HCT116 (cell line): ENCODE measurements around the gene FAM50A. TPM values are rescaled to one million over a fixed set of nuclear protein-coding genes. Genes with fewer than 3 reads are reported as not detected.

Experiments
- ATAC-seq: fragments of 200-7000 bp; cut with Tn5 transposase; 2 replicates; pipeline ENCODE4 v1.9.1; 2020; ENCODE audit warnings: mild to moderate bottlenecking, moderate library complexity
- BruUV-seq: library from RNA; stranded (reverse); fragments of 400-500 nt; replicated peaks from 2 replicates; lab custom pipeline; 2021; lab: Mats Ljungman, UMichigan
- CTCF ChIA-PET: fragments of 300-600 bp; sonication (Branson Sonifier 250); formaldehyde crosslinking; loops from one replicate; lab custom pipeline; 2021; ENCODE audit warnings: antibody characterized with exemption; lab: Charles Lee
- POLR2A ChIA-PET: fragments of 300-600, 350-600 bp; sonication (Branson Sonifier 250); formaldehyde crosslinking; loops from one replicate; lab custom pipeline; 2021; ENCODE audit warnings: antibody characterized with exemption; lab: Charles Lee
- RAD21 ChIA-PET, 2 experiments: fragments of 300-600 bp; sonication (Branson Sonifier 250); formaldehyde crosslinking; loops; one replicate each; lab custom pipeline; 2023; ENCODE audit warnings: low total read pairs in 2 of 2; ENCODE audit not compliant: uncharacterized antibody in 2 of 2, unreplicated experiment in 2 of 2, low non-redundant PET in 1 of 2; lab: Charles Lee
- DNase-seq: peaks from one replicate; pipeline ENCODE4 v3.0.0-alpha.2; 2010; ENCODE audit warnings: low read depth, low spot score
- H2AFZ ChIP-seq: fragments of 200-600 bp; shearing (Covaris generic), sonication (generic); 2 replicates; pipeline ENCODE4 v1.6.1; 2017; ENCODE audit warnings: low read depth, mixed run types, mixed read lengths, antibody characterized with exemption, low read length; ENCODE audit not compliant: poor library complexity, severe bottlenecking
- H3K27ac ChIP-seq: 2 replicates; pipeline ENCODE4 v1.5.1; 2012; ENCODE audit warnings: low read depth, low read length
- H3K27me3 ChIP-seq: fragments of 200-600 bp; sonication (generic); 2 replicates; pipeline ENCODE4 v1.6.1; 2016; ENCODE audit warnings: mixed run types, low read length, mixed read lengths; ENCODE audit not compliant: insufficient read depth
- H3K36me3 ChIP-seq, 2 experiments: fragments of 200-500 bp in 1 of 2; fragments of 200-600 bp in 1 of 2; sonication (Bioruptor generic) in 1 of 2; sonication (generic) in 1 of 2; 2 replicates each; pipeline versions ENCODE4 v1.5.1 to v1.6.1; 2014 to 2016; ENCODE audit warnings: low read length in 2 of 2, inconsistent platforms in 1 of 2, mixed read lengths in 1 of 2, mixed run types in 1 of 2; ENCODE audit not compliant: insufficient read depth in 2 of 2, control insufficient read depth in 1 of 2
- H3K4me1 ChIP-seq, 2 experiments: fragments of 200-600 bp in 1 of 2; sonication (generic) in 1 of 2; 2 replicates each; pipeline versions ENCODE4 v1.5.1 to v1.6.1; 2012 to 2017; ENCODE audit warnings: low read length in 2 of 2, inconsistent platforms in 1 of 2, mild to moderate bottlenecking in 1 of 2, mixed read lengths in 1 of 2, mixed run types in 1 of 2, moderate library complexity in 1 of 2; ENCODE audit not compliant: insufficient read depth in 2 of 2, control insufficient read depth in 1 of 2
- H3K4me2 ChIP-seq: fragments of 200-600 bp; sonication (generic); 2 replicates; pipeline ENCODE4 v1.6.1; 2017; ENCODE audit warnings: mixed run types, low read length, mixed read lengths
- H3K4me3 ChIP-seq, 2 experiments: fragments of 200-600 bp in 1 of 2; sonication (generic) in 1 of 2; replicated peaks in 1 of 2; 2 replicates each; pipeline ENCODE4 v1.5.1; 2011 to 2016; ENCODE audit warnings: low read length in 2 of 2, control low read depth in 1 of 2, low read depth in 1 of 2, mild to moderate bottlenecking in 1 of 2, mixed read lengths in 1 of 2, mixed run types in 1 of 2
- H3K79me2 ChIP-seq: fragments of 200-600 bp; sonication (generic); 2 replicates; pipeline ENCODE4 v1.6.1; 2017; ENCODE audit warnings: mild to moderate bottlenecking, mixed run types, low read length, moderate library complexity, mixed read lengths; ENCODE audit not compliant: insufficient read depth
- H3K9ac ChIP-seq: fragments of 200-600 bp; sonication (generic); 2 replicates; pipeline ENCODE4 v1.6.1; 2016; ENCODE audit warnings: low read length, mixed read lengths
- H3K9me2 ChIP-seq: fragments of 200-600 bp; sonication (generic), shearing (Covaris generic); 2 replicates; pipeline ENCODE4 v1.6.1; 2017; ENCODE audit warnings: mixed run types, mild to moderate bottlenecking, moderate library complexity; ENCODE audit not compliant: insufficient read depth
- H3K9me3 ChIP-seq, 2 experiments: fragments of 200-500 bp in 1 of 2; fragments of 200-600 bp in 1 of 2; sonication (Bioruptor generic) in 1 of 2; sonication (generic) in 1 of 2; 2 replicates each; pipeline ENCODE4 v1.6.1; 2014 to 2017; ENCODE audit warnings: low read length in 2 of 2, mixed read lengths in 2 of 2, inconsistent platforms in 1 of 2, low read depth in 1 of 2, mild to moderate bottlenecking in 1 of 2, mixed run types in 1 of 2, moderate library complexity in 1 of 2; ENCODE audit not compliant: control insufficient read depth in 1 of 2, insufficient read depth in 1 of 2
- H4K20me1 ChIP-seq: fragments of 200-600 bp; sonication (generic), shearing (Covaris generic); 2 replicates; pipeline ENCODE4 v1.6.1; 2017; ENCODE audit warnings: mixed run types, mild to moderate bottlenecking, moderate library complexity; ENCODE audit not compliant: insufficient read depth
- CBX3 ChIP-seq: IDR thresholded peaks from 2 replicates; pipeline ENCODE4 v1.6.1; 2012; ENCODE audit warnings: low read depth
- CEBPB ChIP-seq: IDR thresholded peaks from 2 replicates; pipeline ENCODE4 v1.6.1; 2012; ENCODE audit warnings: low read depth
- EGR1 ChIP-seq: IDR thresholded peaks from 2 replicates; pipeline ENCODE4 v1.6.1; 2012; ENCODE audit warnings: low read depth
- ELF1 ChIP-seq: IDR thresholded peaks from 2 replicates; pipeline ENCODE4 v1.6.1; 2012; ENCODE audit warnings: low read depth, borderline replicate concordance
- EZH2 ChIP-seq: fragments of 200-600 bp; sonication (generic); IDR thresholded peaks from 2 replicates; pipeline ENCODE4 v1.6.1; 2017; ENCODE audit warnings: antibody characterized with exemption, mixed run types
- FOSL1 ChIP-seq: IDR thresholded peaks from 2 replicates; pipeline ENCODE4 v1.6.1; 2012; ENCODE audit warnings: low read depth
- JUND ChIP-seq: IDR thresholded peaks from 2 replicates; pipeline ENCODE4 v1.6.1; 2012
- POLR2A ChIP-seq: IDR thresholded peaks from 2 replicates; pipeline ENCODE4 v1.7.0; 2011; ENCODE audit warnings: borderline replicate concordance; ENCODE audit not compliant: insufficient read depth, insufficient read length; ENCODE audit errors: extremely low read depth
- POLR2AphosphoS5 ChIP-seq: IDR thresholded peaks from 2 replicates; pipeline ENCODE4 v1.6.1; 2011; ENCODE audit warnings: mild to moderate bottlenecking, low read depth, low read length, moderate library complexity
- RAD21 ChIP-seq: IDR thresholded peaks from 2 replicates; pipeline ENCODE4 v1.6.1; 2012; ENCODE audit warnings: low read depth, mild to moderate bottlenecking
- SIN3A ChIP-seq: IDR thresholded peaks from 2 replicates; pipeline ENCODE4 v1.6.1; 2012; ENCODE audit warnings: low read depth
- SP1 ChIP-seq: IDR thresholded peaks from 2 replicates; pipeline ENCODE4 v1.6.1; 2012; ENCODE audit warnings: low read depth
- intact Hi-C: fragments of 100-400 bp; cut with micrococcal nuclease; formaldehyde crosslinking; loops from 2 replicates; pipeline ENCODE4 v1.10.0; 2022
- total RNA-seq: library from RNA; stranded (reverse); gene quantifications from one replicate; pipeline ENCODE4 v1.2.1, GENCODE V29; 2021; ENCODE audit not compliant: unreplicated experiment
- TF ChIP-seq, protein P1 (sequence below): IDR thresholded peaks from 2 replicates; pipeline ENCODE4 v1.6.1; 2011; ENCODE audit warnings: mild to moderate bottlenecking, low read length, moderate library complexity; ENCODE audit not compliant: insufficient replicate concordance; ENCODE audit errors: extremely low read depth
- TF ChIP-seq, protein P2 (sequence below): IDR thresholded peaks from 2 replicates; pipeline ENCODE4 v1.6.1; 2012
- TF ChIP-seq, protein P3 (sequence below), 3 experiments: fragments of 200-600 bp in 1 of 3; sonication (generic) in 1 of 3; IDR thresholded peaks in 2 of 3; conservative IDR thresholded peaks in 1 of 3; 2 replicates each; pipeline ENCODE4 v1.5.1; 2012 to 2017; ENCODE audit warnings: low read depth in 2 of 3, low read length in 2 of 3, antibody characterized with exemption in 1 of 3, borderline replicate concordance in 1 of 3, control low read depth in 1 of 3, mild to moderate bottlenecking in 1 of 3, mixed read lengths in 1 of 3, mixed run types in 1 of 3, moderate library complexity in 1 of 3; ENCODE audit not compliant: insufficient read depth in 1 of 3
- TF ChIP-seq, protein P4 (sequence below): IDR thresholded peaks from 2 replicates; pipeline ENCODE4 v1.6.1; 2012; ENCODE audit warnings: low read depth

The FAM50A gene
- total RNA-seq, 1 experiment from 2014 or later: 46.5 TPM

DNA sequence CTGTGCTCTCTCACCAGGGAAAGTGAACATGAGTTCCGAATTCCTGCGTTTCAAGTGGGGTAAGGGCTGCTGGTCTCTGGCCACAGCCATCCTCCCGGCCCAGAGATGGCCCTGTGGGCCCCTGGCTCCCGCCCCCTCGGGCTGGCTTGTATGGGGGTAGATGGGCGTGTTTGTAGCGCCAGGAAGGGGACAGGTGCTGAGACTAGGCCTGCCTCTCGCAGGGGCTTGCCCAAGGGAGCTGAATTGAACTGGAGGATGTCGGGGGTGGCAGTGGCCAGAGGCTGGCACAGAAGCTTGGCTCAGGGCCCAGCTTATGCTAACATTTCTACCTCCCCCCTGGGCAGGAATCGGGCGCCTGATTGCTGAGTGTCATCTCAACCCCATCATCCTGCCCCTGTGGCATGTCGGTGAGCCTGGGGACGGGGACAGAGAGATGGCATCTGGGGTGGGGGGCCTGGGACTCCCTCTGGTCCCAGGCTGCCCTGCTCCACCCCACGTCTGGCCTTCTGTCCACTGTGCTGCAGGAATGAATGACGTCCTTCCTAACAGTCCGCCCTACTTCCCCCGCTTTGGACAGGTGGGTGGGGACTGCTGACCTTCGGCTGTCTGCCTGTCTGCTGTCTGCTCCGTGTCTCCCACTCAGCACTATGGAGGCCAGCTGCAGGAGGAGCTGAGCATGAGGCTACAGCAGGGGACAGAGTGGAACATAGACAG, 24.1 kb upstream of the FAM50A start:
- no peaks in the 10 kb centered on the region for H3K36me3 ChIP-seq
- BruUV-seq: no TSS peak
- TF ChIP-seq, protein P1, sequence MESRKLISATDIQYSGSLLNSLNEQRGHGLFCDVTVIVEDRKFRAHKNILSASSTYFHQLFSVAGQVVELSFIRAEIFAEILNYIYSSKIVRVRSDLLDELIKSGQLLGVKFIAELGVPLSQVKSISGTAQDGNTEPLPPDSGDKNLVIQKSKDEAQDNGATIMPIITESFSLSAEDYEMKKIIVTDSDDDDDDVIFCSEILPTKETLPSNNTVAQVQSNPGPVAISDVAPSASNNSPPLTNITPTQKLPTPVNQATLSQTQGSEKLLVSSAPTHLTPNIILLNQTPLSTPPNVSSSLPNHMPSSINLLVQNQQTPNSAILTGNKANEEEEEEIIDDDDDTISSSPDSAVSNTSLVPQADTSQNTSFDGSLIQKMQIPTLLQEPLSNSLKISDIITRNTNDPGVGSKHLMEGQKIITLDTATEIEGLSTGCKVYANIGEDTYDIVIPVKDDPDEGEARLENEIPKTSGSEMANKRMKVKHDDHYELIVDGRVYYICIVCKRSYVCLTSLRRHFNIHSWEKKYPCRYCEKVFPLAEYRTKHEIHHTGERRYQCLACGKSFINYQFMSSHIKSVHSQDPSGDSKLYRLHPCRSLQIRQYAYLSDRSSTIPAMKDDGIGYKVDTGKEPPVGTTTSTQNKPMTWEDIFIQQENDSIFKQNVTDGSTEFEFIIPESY: no peak
- no peak for TF ChIP-seq POLR2AphosphoS5
- no peak for TF ChIP-seq EGR1
- no peak for TF ChIP-seq CBX3
- no peak for TF ChIP-seq SP1
- TF ChIP-seq, protein P2, sequence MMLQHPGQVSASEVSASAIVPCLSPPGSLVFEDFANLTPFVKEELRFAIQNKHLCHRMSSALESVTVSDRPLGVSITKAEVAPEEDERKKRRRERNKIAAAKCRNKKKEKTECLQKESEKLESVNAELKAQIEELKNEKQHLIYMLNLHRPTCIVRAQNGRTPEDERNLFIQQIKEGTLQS: no peak
- TF ChIP-seq, protein P3, sequence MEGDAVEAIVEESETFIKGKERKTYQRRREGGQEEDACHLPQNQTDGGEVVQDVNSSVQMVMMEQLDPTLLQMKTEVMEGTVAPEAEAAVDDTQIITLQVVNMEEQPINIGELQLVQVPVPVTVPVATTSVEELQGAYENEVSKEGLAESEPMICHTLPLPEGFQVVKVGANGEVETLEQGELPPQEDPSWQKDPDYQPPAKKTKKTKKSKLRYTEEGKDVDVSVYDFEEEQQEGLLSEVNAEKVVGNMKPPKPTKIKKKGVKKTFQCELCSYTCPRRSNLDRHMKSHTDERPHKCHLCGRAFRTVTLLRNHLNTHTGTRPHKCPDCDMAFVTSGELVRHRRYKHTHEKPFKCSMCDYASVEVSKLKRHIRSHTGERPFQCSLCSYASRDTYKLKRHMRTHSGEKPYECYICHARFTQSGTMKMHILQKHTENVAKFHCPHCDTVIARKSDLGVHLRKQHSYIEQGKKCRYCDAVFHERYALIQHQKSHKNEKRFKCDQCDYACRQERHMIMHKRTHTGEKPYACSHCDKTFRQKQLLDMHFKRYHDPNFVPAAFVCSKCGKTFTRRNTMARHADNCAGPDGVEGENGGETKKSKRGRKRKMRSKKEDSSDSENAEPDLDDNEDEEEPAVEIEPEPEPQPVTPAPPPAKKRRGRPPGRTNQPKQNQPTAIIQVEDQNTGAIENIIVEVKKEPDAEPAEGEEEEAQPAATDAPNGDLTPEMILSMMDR (IDR thresholded peaks at IDR 0.05 in 2 of 3, conservative IDR thresholded peaks at IDR 0.05 in 1 of 3; ENCODE audit: borderline replicate concordance in 1 of 3, insufficient read depth in 1 of 3, low read depth in 2 of 3, low read length in 2 of 3): no peak
- no peak for TF ChIP-seq SIN3A
- TF ChIP-seq EZH2: no peak
- TF ChIP-seq POLR2A: no peak
- no peak for TF ChIP-seq ELF1
- TF ChIP-seq JUND: no peak
- no peak for TF ChIP-seq FOSL1
- no peak for TF ChIP-seq CEBPB
- no peak for TF ChIP-seq RAD21
- TF ChIP-seq, protein P4, sequence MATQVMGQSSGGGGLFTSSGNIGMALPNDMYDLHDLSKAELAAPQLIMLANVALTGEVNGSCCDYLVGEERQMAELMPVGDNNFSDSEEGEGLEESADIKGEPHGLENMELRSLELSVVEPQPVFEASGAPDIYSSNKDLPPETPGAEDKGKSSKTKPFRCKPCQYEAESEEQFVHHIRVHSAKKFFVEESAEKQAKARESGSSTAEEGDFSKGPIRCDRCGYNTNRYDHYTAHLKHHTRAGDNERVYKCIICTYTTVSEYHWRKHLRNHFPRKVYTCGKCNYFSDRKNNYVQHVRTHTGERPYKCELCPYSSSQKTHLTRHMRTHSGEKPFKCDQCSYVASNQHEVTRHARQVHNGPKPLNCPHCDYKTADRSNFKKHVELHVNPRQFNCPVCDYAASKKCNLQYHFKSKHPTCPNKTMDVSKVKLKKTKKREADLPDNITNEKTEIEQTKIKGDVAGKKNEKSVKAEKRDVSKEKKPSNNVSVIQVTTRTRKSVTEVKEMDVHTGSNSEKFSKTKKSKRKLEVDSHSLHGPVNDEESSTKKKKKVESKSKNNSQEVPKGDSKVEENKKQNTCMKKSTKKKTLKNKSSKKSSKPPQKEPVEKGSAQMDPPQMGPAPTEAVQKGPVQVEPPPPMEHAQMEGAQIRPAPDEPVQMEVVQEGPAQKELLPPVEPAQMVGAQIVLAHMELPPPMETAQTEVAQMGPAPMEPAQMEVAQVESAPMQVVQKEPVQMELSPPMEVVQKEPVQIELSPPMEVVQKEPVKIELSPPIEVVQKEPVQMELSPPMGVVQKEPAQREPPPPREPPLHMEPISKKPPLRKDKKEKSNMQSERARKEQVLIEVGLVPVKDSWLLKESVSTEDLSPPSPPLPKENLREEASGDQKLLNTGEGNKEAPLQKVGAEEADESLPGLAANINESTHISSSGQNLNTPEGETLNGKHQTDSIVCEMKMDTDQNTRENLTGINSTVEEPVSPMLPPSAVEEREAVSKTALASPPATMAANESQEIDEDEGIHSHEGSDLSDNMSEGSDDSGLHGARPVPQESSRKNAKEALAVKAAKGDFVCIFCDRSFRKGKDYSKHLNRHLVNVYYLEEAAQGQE: no peak
- no peak overlapping the region for H3K9ac ChIP-seq
- no peak overlapping the region for H3K4me2 ChIP-seq
- H3K4me3 ChIP-seq: no peak overlapping the region
- RAD21 ChIA-PET: no interaction called here
- intact Hi-C loops: no loop called here
- no peaks in the 10 kb centered on the region for H4K20me1 ChIP-seq
- H3K79me2 ChIP-seq: no peaks in the 10 kb centered on the region
- ATAC-seq: no peak
- POLR2A ChIA-PET: no interaction called here
- no peaks in the 10 kb centered on the region for H3K4me1 ChIP-seq
- no peaks in the 10 kb centered on the region for H3K27me3 ChIP-seq
- no peak overlapping the region for H3K27ac ChIP-seq
- DNase-seq: no peak
- H2AFZ ChIP-seq: no peak overlapping the region
- no peaks in the 10 kb centered on the region for H3K9me2 ChIP-seq
- H3K9me3 ChIP-seq: no peaks in the 10 kb centered on the region
- CTCF ChIA-PET: no interaction called here
